Activated CD4-positive, alpha-beta T cell treated with anti-CD3 and anti-CD28 coated beads, Interleukin-2, amount 10 ng/mL, durations not matched to agents 7 days and 5 days (primary cell): ENCODE results near the gene SMIM27. TPM values are rescaled to one million over a fixed set of nuclear protein-coding genes. Genes with fewer than 3 reads are reported as not detected.

ENCODE experiments used
- CTCF ChIA-PET: fragments of 350-600 bp; sonication (Branson Sonifier 250); formaldehyde crosslinking; loops from one replicate; lab custom pipeline; 2021; ENCODE audit warnings: antibody characterized with exemption; lab: Charles Lee
- POLR2A ChIA-PET: fragments of 350-600 bp; sonication (Branson Sonifier 250); formaldehyde crosslinking; loops from one replicate; lab custom pipeline; 2021; ENCODE audit warnings: antibody characterized with exemption; lab: Charles Lee
- DNase-seq: peaks from one replicate; pipeline ENCODE4 v3.0.0-alpha.2; 2020
- H3K27ac Mint-ChIP-seq: one replicate; pipeline ENCODE4 v1.8.0; 2021; ENCODE audit warnings: mild to moderate bottlenecking, moderate library complexity, mixed read lengths
- H3K27me3 Mint-ChIP-seq: one replicate; pipeline ENCODE4 v1.8.0; 2021; ENCODE audit warnings: mixed read lengths
- H3K36me3 Mint-ChIP-seq: one replicate; pipeline ENCODE4 v1.8.0; 2021; ENCODE audit warnings: low read depth, mixed read lengths
- H3K4me1 Mint-ChIP-seq: one replicate; pipeline ENCODE4 v1.8.0; 2021; ENCODE audit warnings: mixed read lengths
- H3K4me3 Mint-ChIP-seq: one replicate; pipeline ENCODE4 v1.8.0; 2021; ENCODE audit warnings: mild to moderate bottlenecking, moderate library complexity, mixed read lengths
- H3K9me3 Mint-ChIP-seq: one replicate; pipeline ENCODE4 v1.8.0; 2021; ENCODE audit warnings: mixed read lengths
- total RNA-seq, 2 experiments: library from RNA; stranded (reverse); gene quantifications; one replicate each; pipeline ENCODE4 v1.2.3, GENCODE V29; 2021

SMIM27 gene
- total RNA-seq, 2 experiments from 2014 or later: 17.1 to 20.0 TPM

DNA sequence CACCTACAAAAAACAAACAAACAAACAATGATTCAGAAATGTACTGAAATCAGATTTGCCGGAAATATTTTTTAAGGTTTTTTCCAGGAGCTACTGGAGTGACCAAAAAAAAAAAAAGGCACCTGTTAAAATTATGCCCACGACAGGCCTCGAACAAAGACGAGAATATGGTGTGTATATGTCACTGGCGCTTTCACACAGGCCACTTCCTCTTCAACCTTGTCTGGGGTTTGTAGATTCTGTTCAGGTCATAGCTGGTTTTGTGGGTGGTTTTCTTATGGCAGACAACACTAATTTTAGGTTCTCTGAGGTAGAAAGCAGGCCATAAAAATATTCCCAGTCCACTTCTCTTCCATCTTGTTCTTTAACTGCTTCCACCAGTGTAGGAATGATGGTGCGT is 13.8 kb downstream of the SMIM27 start:
- Mint-ChIP-seq H3K4me3 (no peak overlapping the region), H3K27ac (no peak overlapping the region), H3K27me3 (no peaks in the 10 kb centered on the region), H3K36me3 (peaks cover 24% of the 10 kb centered on the region), H3K4me1 (peaks cover 21% of the 10 kb centered on the region), H3K9me3 (no peaks in the 10 kb centered on the region)
- ChIA-PET POLR2A (no interaction called here), CTCF (interaction anchor here (2.2 to 3.0 kb wide), 2 partner anchors 11 to 187 kb away, joined by 9 to 11 read pairs; no protein-coding TSS in a partner anchor)
- DNase-seq: no peak

GRCh38 chr9:32566770-32567169 is 14.6 kb downstream of the SMIM27 start:
- Mint-ChIP-seq H3K27ac (no peak overlapping the region), H3K4me1 (peaks cover 23% of the 10 kb centered on the region), H3K27me3 (no peaks in the 10 kb centered on the region), H3K9me3 (no peaks in the 10 kb centered on the region), H3K36me3 (peaks cover 20% of the 10 kb centered on the region), H3K4me3 (no peak overlapping the region)
- no peak for DNase-seq
- ChIA-PET CTCF (interaction anchor here (1.6 to 3.0 kb wide), 3 partner anchors 11 to 188 kb away, joined by 4 to 11 read pairs (median 9); no protein-coding TSS in a partner anchor), POLR2A (no interaction called here)

- no peak for DNase-seq
- Mint-ChIP-seq H3K27me3 (no peaks in the 10 kb centered on the region), H3K9me3 (no peaks in the 10 kb centered on the region), H3K36me3 (peaks cover 14% of the 10 kb centered on the region), H3K4me3 (no peak overlapping the region), H3K4me1 (peaks cover 36% of the 10 kb centered on the region), H3K27ac (peak overlapping the region; percentile 52)
- ChIA-PET CTCF (no interaction called here), POLR2A (no interaction called here)
Observed at GRCh38 chr9:32570262-32570661, 18.1 kb downstream of the SMIM27 start.

DNA sequence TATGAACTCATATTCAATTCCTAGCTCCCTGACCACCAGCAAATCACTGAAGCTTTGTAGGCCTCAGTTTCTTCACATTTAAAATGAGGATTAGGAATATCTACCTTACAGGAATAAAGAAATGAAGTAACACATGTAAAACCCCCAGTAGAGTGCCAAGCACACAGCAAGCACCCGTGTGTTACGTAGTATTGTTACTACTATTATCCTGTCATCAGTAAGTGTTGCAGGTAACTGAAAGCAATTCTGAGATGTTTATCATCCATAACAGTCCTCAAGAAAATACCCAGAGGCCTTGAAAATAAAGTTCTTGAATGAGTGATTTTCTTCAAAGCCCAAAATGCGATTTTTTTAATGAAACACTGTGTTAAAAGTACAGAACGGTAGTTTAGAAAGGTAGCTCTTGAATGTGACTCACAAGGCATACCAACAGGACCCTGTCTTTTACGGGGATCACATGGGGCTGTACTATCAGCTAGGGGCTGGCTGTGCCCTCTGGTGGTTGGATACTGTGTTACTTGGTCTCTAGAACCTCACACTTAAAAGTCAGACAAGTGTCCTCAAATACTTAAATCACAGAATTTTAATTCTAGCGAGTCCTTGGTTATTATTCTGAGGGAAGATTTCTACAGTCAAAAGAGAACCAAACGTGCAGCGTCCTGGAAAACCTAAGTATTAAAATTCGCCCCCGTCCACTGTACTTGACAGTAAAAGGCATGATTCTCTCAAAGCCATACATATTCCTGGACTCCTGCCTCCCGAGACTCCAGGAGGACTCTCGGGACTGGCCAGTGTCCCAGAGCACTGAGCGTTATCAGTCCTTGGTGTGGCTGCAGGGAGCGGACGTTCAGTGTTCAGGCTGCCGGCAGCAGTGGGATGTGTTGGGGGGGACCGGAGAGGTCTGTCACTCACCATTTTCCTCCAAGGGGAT is 20.1 kb downstream of the SMIM27 start:
- peaks cover 31% of the 10 kb centered on the region for H3K4me1 Mint-ChIP-seq
- peak overlapping the region; percentile 99 for H3K27ac Mint-ChIP-seq
- CTCF ChIA-PET: interaction anchor here (0.9 to 4.0 kb wide), 11 partner anchors 13 to 194 kb away, joined by 3 to 58 read pairs (median 5); partner anchors contain the start of genes ACO1, RIGI, SMIM27 and TOPORS
- no peaks in the 10 kb centered on the region for H3K27me3 Mint-ChIP-seq
- POLR2A ChIA-PET: interaction anchor here (1.1 kb wide), 1 partner anchor 194 kb away, joined by 6 read pairs; no protein-coding TSS in a partner anchor
- no peaks in the 10 kb centered on the region for H3K9me3 Mint-ChIP-seq
- DNase-seq: peak; percentile 85
- peak overlapping the region; percentile 98 for H3K4me3 Mint-ChIP-seq
- peaks cover 10% of the 10 kb centered on the region for H3K36me3 Mint-ChIP-seq

- ChIA-PET CTCF (interaction anchor here (0.9 to 4.0 kb wide), 7 partner anchors 14 to 194 kb away, joined by 4 to 58 read pairs (median 13); partner anchors contain the start of genes ACO1, RIGI, SMIM27 and TOPORS), POLR2A (interaction anchor here (1.1 kb wide), 1 partner anchor 194 kb away, joined by 6 read pairs; no protein-coding TSS in a partner anchor)
- peak; percentile 96 for DNase-seq
- Mint-ChIP-seq H3K9me3 (no peaks in the 10 kb centered on the region), H3K4me1 (peaks cover 30% of the 10 kb centered on the region), H3K4me3 (peak within 1 kb of the TSS; percentile 98), H3K27ac (peak within 1 kb of the TSS; percentile 99), H3K27me3 (no peaks in the 10 kb centered on the region), H3K36me3 (peaks cover 4% of the 10 kb centered on the region)
Observed at GRCh38 chr9:32572900-32573523, 20.9 kb downstream of the SMIM27 start, which contains the start of gene NDUFB6. Gene NDUFB6, minus strand, starts transcription at chr9:32573159. Its CDS starts 99 bp downstream, at chr9:32573060.

GRCh38 chr9:32573821-32574220 is 21.7 kb downstream of the SMIM27 start:
- ChIA-PET POLR2A (no interaction called here), CTCF (interaction anchor here (0.6 to 4.0 kb wide), 5 partner anchors 16 to 195 kb away, joined by 3 to 58 read pairs (median 23); partner anchors contain the start of genes ACO1, SMIM27 and TOPORS)
- Mint-ChIP-seq H3K36me3 (no peaks in the 10 kb centered on the region), H3K27ac (peak overlapping the region; percentile 99), H3K9me3 (no peaks in the 10 kb centered on the region), H3K4me3 (peak overlapping the region; percentile 98), H3K4me1 (peaks cover 29% of the 10 kb centered on the region), H3K27me3 (no peaks in the 10 kb centered on the region)
- DNase-seq: no peak

DNA sequence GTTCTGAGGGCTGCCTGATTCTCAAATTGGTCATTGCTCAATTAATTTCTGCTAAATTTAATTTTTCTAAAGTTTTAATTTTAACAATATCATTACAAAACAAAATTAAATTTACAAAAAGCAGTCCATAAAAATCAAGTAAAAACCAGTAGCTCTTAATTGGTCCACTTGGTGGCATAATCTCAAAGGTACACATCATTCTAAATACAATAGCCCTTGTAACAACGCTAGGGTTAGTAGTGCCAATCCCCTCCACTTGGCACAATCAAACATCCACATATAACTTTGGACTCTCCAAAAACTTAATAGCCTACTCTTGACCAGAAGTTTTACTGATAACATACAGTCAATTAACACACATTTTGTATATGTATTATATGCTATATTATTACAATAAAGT is 22.7 kb downstream of the SMIM27 start:
- H3K9me3 Mint-ChIP-seq: no peaks in the 10 kb centered on the region
- H3K27me3 Mint-ChIP-seq: peaks cover 7% of the 10 kb centered on the region
- H3K4me1 Mint-ChIP-seq: peaks cover 28% of the 10 kb centered on the region
- DNase-seq: no peak
- no peaks in the 10 kb centered on the region for H3K36me3 Mint-ChIP-seq
- H3K4me3 Mint-ChIP-seq: no peak overlapping the region
- CTCF ChIA-PET: interaction anchor here (4.0 kb wide), 2 partner anchors 23 to 196 kb away, joined by 25 to 58 read pairs; partner anchors contain the start of genes SMIM27 and TOPORS
- POLR2A ChIA-PET: no interaction called here
- H3K27ac Mint-ChIP-seq: no peak overlapping the region

DNA sequence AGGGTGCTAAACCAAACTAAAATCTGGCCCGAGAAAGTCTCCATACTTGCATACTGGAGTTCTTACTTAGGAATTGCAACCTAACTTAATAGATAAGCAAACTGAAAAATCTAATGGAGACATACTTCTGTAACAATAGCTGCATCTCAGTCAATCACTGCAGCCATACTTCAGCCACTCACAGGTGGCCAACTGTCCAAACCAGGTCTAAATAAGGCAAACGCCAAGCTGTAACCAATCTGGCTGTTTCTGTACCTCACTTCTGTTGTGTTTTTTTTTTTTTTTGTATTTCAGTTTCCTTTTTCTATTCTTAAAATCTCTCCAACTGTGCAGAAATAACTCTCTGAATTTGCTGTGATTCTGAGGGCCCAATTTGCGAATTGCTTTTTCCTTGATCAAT is 25.2 kb downstream of the SMIM27 start:
- Mint-ChIP-seq H3K4me1 (peaks cover 11% of the 10 kb centered on the region), H3K4me3 (no peak overlapping the region), H3K27ac (no peak overlapping the region), H3K27me3 (peaks cover 10% of the 10 kb centered on the region), H3K9me3 (no peaks in the 10 kb centered on the region), H3K36me3 (no peaks in the 10 kb centered on the region)
- CTCF ChIA-PET: interaction anchor here (0.6 to 1.5 kb wide), 4 partner anchors 13 to 314 kb away, joined by 3 to 4 read pairs (median 4); no protein-coding TSS in a partner anchor
- DNase-seq: no peak
- POLR2A ChIA-PET: no interaction called here

DNA sequence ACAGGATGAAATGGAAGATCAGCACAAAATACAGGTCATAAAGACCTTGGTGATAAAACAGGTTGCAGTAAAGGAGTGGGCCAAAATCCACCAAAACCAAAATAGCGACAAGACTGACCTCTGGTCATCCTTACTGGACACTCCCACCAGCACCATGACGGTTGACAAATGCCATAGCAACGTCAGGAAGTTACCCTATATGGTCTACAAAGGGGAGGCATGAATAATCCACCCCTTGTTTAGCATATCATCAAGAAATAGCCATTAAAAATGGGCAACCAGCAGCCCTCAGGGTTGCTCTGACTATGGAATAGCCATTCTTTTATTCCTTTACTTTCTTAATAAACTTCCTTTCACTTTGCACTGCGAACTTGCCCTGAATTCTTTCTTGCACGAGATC is 26.8 kb downstream of the SMIM27 start:
- Mint-ChIP-seq H3K27ac (no peak overlapping the region), H3K9me3 (no peaks in the 10 kb centered on the region), H3K4me1 (peaks cover 4% of the 10 kb centered on the region), H3K4me3 (no peak overlapping the region), H3K36me3 (no peaks in the 10 kb centered on the region), H3K27me3 (peaks cover 10% of the 10 kb centered on the region)
- no peak for DNase-seq
- ChIA-PET CTCF (interaction anchor here (0.6 to 5.0 kb wide), 8 partner anchors 53 to 394 kb away, joined by 3 to 94 read pairs (median 6); partner anchors contain the start of genes ACO1 and RIGI), POLR2A (no interaction called here)

DNA sequence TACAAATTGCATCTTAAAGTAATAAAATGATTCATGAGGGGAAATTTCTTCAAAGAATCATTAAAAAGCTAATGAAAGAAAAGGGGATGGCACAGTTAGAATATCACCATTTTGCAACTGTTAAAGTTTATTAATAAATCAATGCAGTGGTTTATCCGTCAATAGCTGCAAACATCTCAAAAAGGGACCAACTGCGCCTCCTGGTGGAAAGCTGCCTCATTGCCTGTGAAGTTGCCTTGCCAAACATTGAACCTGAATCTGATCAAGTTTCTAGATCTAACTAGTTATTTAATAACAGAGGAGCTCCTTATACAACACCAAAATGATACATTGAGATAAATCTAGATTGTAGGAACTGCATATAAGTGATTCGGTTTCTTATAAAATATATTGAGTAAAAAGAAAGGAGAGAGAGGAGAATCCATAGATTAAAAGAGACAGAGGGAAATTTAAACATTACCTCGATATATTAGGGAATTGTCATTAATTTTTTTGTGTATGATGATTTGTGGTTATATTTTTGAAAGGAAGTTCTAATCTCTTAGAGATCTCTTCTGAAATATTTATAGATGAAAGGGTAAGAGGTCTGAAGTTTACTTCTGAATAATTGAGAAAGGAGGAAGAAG is 27.7 kb downstream of the SMIM27 start:
- Mint-ChIP-seq H3K27me3 (peaks cover 12% of the 10 kb centered on the region), H3K27ac (no peak overlapping the region), H3K9me3 (no peaks in the 10 kb centered on the region), H3K36me3 (no peaks in the 10 kb centered on the region), H3K4me3 (no peak overlapping the region), H3K4me1 (peaks cover 1% of the 10 kb centered on the region)
- peak; percentile 83 for DNase-seq
- POLR2A ChIA-PET: no interaction called here
- CTCF ChIA-PET: interaction anchor here (0.6 to 5.0 kb wide), 10 partner anchors 16 to 393 kb away, joined by 3 to 94 read pairs (median 6); partner anchors contain the start of genes ACO1 and RIGI

- POLR2A ChIA-PET: no interaction called here
- no peak for DNase-seq
- no peak overlapping the region for H3K27ac Mint-ChIP-seq
- no peaks in the 10 kb centered on the region for H3K36me3 Mint-ChIP-seq
- peaks cover 1% of the 10 kb centered on the region for H3K4me1 Mint-ChIP-seq
- H3K4me3 Mint-ChIP-seq: no peak overlapping the region
- CTCF ChIA-PET: interaction anchor here (1.0 to 5.0 kb wide), 10 partner anchors 10 to 392 kb away, joined by 3 to 94 read pairs (median 6); partner anchors contain the start of genes ACO1 and RIGI
- H3K27me3 Mint-ChIP-seq: peaks cover 18% of the 10 kb centered on the region
- H3K9me3 Mint-ChIP-seq: no peaks in the 10 kb centered on the region
Observed at GRCh38 chr9:32580631-32581300, 28.6 kb downstream of the SMIM27 start.
